Activated B cell treated with CpG ODN at 0.5 μM for 24 hours (primary cell): ENCODE measurements around the gene AQP9. TPM values are rescaled to one million over a fixed set of nuclear protein-coding genes. Genes with fewer than 3 reads are reported as not detected.

Experiments
- ATAC-seq: fragments of 200-7000 bp; cut with Tn5 transposase; one replicate; pipeline ENCODE4 v1.10.0; 2021; ENCODE audit warnings: low read depth, mild to moderate bottlenecking, moderate library complexity
- CTCF ChIA-PET: fragments of 350-600 bp; sonication (Branson Sonifier 250); formaldehyde crosslinking; loops from one replicate; lab custom pipeline; 2021; ENCODE audit warnings: antibody characterized with exemption; lab: Charles Lee
- POLR2A ChIA-PET: fragments of 350-600 bp; sonication (Branson Sonifier 250); formaldehyde crosslinking; loops from one replicate; lab custom pipeline; 2021; ENCODE audit warnings: antibody characterized with exemption; lab: Charles Lee
- DNase-seq: peaks from one replicate; pipeline ENCODE4 v3.0.0; 2022
- H3K27ac Mint-ChIP-seq: one replicate; pipeline ENCODE4 v1.8.0; 2020; ENCODE audit warnings: mixed read lengths
- H3K27me3 Mint-ChIP-seq: one replicate; pipeline ENCODE4 v1.8.0; 2021; ENCODE audit warnings: mixed read lengths
- H3K36me3 Mint-ChIP-seq: one replicate; pipeline ENCODE4 v1.8.0; 2021; ENCODE audit warnings: low read depth, mixed read lengths
- H3K4me1 Mint-ChIP-seq: one replicate; pipeline ENCODE4 v1.8.0; 2021; ENCODE audit warnings: mixed read lengths
- H3K4me3 Mint-ChIP-seq: one replicate; pipeline ENCODE4 v1.8.0; 2020; ENCODE audit warnings: mild to moderate bottlenecking, mixed read lengths
- H3K9me3 Mint-ChIP-seq: one replicate; pipeline ENCODE4 v1.8.0; 2020; ENCODE audit warnings: mixed read lengths
- CTCF ChIP-seq: fragments of 200-600 bp; IDR thresholded peaks from one replicate; pipeline ENCODE4 v1.8.0; 2022; ENCODE audit warnings: antibody characterized with exemption, mild to moderate bottlenecking
- intact Hi-C: fragments of 100-400 bp; cut with micrococcal nuclease; formaldehyde crosslinking; loops from one replicate; pipeline ENCODE4 v1.15.1; 2024
- total RNA-seq: library from RNA; stranded (reverse); gene quantifications from 2 replicates; pipeline ENCODE4 v1.2.3, GENCODE V29; 2022

Gene AQP9
- total RNA-seq, 1 donor from 2014 or later: not detected

- CTCF ChIA-PET: no interaction called here
- no peak for ATAC-seq
- H3K27ac Mint-ChIP-seq: no peak overlapping the region
These were observed 1.3 kb downstream of the AQP9 start for GRCh38 chr15:58139276-58139988.

GRCh38 chr15:58139989-58140522 lies 1.9 kb downstream of the AQP9 start:
- intact Hi-C loops: no loop called here
- Mint-ChIP-seq H3K9me3 (no peaks in the 10 kb centered on the region), H3K36me3 (no peaks in the 10 kb centered on the region), H3K27ac (no peak overlapping the region), H3K27me3 (peaks cover 6% of the 10 kb centered on the region), H3K4me3 (no peak overlapping the region), H3K4me1 (no peaks in the 10 kb centered on the region)
- no peak for TF ChIP-seq CTCF
- ChIA-PET POLR2A (no interaction called here), CTCF (no interaction called here)
- ATAC-seq (no peak), DNase-seq (no peak)

More at GRCh38 chr15:58139276-58139988, 1.3 kb downstream of the AQP9 start:
- POLR2A ChIA-PET: no interaction called here
- H3K27me3 Mint-ChIP-seq: peaks cover 5% of the 10 kb centered on the region
- TF ChIP-seq CTCF: no peak
- no peaks in the 10 kb centered on the region for H3K36me3 Mint-ChIP-seq
- DNase-seq: no peak
- no peaks in the 10 kb centered on the region for H3K4me1 Mint-ChIP-seq
- intact Hi-C loops: no loop called here
- no peaks in the 10 kb centered on the region for H3K9me3 Mint-ChIP-seq
- no peak overlapping the region for H3K4me3 Mint-ChIP-seq

- Mint-ChIP-seq H3K9me3 (no peaks in the 10 kb centered on the region), H3K36me3 (no peaks in the 10 kb centered on the region), H3K4me3 (no peak overlapping the region), H3K4me1 (no peaks in the 10 kb centered on the region), H3K27me3 (peaks cover 6% of the 10 kb centered on the region), H3K27ac (no peak overlapping the region)
- no peak for TF ChIP-seq CTCF
- DNase-seq (no peak), ATAC-seq (no peak)
- intact Hi-C loops: no loop called here
- ChIA-PET CTCF (no interaction called here), POLR2A (no interaction called here)
These were observed 3.7 kb downstream of the AQP9 start for GRCh38 chr15:58141894-58142293.

- ChIA-PET CTCF (no interaction called here), POLR2A (no interaction called here)
- DNase-seq (no peak), ATAC-seq (no peak)
- Mint-ChIP-seq H3K27ac (no peak overlapping the region), H3K4me3 (no peak overlapping the region), H3K4me1 (no peaks in the 10 kb centered on the region), H3K36me3 (no peaks in the 10 kb centered on the region), H3K9me3 (no peaks in the 10 kb centered on the region), H3K27me3 (peaks cover 10% of the 10 kb centered on the region)
- intact Hi-C loops: no loop called here
- TF ChIP-seq CTCF: no peak
These were observed 4.8 kb downstream of the AQP9 start for GRCh38 chr15:58142827-58143461.

- POLR2A ChIA-PET: no interaction called here
- H3K4me1 Mint-ChIP-seq: no peaks in the 10 kb centered on the region
- ATAC-seq (no peak), DNase-seq (no peak)
- no peaks in the 10 kb centered on the region for H3K36me3 Mint-ChIP-seq
- CTCF ChIA-PET: no interaction called here
- peaks cover 12% of the 10 kb centered on the region for H3K27me3 Mint-ChIP-seq
- H3K9me3 Mint-ChIP-seq: no peaks in the 10 kb centered on the region
- intact Hi-C loops: no loop called here
- H3K4me3 Mint-ChIP-seq: no peak overlapping the region
- no peak overlapping the region for H3K27ac Mint-ChIP-seq
- TF ChIP-seq CTCF: no peak
These were observed 7.4 kb downstream of the AQP9 start for GRCh38 chr15:58145606-58146005.
